ENCODE results near the gene ZSCAN16.

DNA sequence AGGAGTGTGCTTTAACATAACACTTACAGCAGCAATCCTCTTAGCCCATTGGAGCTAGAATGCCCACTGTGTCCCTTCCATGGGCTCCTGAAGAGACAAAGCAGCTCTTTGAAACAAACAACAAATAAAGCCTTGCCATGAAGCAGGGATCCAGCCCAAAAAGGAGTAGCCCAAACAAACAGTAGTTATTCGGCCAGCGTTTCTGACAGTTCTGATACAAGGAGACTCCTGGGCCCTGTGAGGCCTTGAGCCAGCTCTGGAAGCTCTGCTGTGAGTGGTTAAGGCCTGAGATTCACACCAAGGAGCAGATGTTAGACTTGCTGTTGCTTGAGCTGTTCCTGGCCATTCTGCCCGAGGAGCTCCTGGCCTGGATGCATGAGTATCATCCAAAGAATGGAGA is 16.9 kb upstream of the ZSCAN16 start:
- no peak for TF ChIP-seq EZH2 (IDR thresholded peaks at IDR 0.05; ENCODE audit: insufficient read depth, poor library complexity, severe bottlenecking)
- TF ChIP-seq EZH2phosphoT487 (IDR thresholded peaks at IDR 0.05; ENCODE audit: insufficient read depth, low read depth) = no peak

Measured in GM23248 (cell line).